ENCODE data around the gene TRNT1.

TRNT1 gene

GRCh38 chr3:3113042-3113709 lies 13.6 kb upstream of the TRNT1 start:
- DNase-seq, result no peak

- DNase-seq, result no peak
Observed at GRCh38 chr3:3117651-3118050, 9.1 kb upstream of the TRNT1 start.

GRCh38 chr3:3119393-3119851 lies 7.3 kb upstream of the TRNT1 start:
- DNase-seq, result no peak

GRCh38 chr3:3125977-3126376 lies 763 bp upstream of the TRNT1 start:
- DNase-seq, result no peak

- DNase-seq, result no peak
Observed at GRCh38 chr3:3127432-3128010, 781 bp downstream of the TRNT1 start.

- no peak for DNase-seq
Observed at GRCh38 chr3:3129579-3129978, 2.8 kb downstream of the TRNT1 start.

GRCh38 chr3:3133500-3133899 lies 6.8 kb downstream of the TRNT1 start:
- no peak for DNase-seq

- DNase-seq, result no peak
Observed at GRCh38 chr3:3134750-3135448, 8.2 kb downstream of the TRNT1 start.

GRCh38 chr3:3137526-3137925 lies 10.8 kb downstream of the TRNT1 start:
- no peak for DNase-seq

- DNase-seq, result no peak
Observed at GRCh38 chr3:3141939-3142338, 15.2 kb downstream of the TRNT1 start.

GRCh38 chr3:3145831-3146230 lies 19.1 kb downstream of the TRNT1 start:
- DNase-seq, result no peak

GRCh38 chr3:3149560-3149959 lies 22.8 kb downstream of the TRNT1 start:
- no peak for DNase-seq

GRCh38 chr3:3151513-3151912 lies 24.8 kb downstream of the TRNT1 start:
- DNase-seq, result no peak

GRCh38 chr3:3154879-3155610 lies 28.3 kb downstream of the TRNT1 start:
- no peak for DNase-seq

GRCh38 chr3:3157484-3157883 lies 30.7 kb downstream of the TRNT1 start:
- DNase-seq, result no peak

GRCh38 chr3:3160826-3161225 lies 34.1 kb downstream of the TRNT1 start:
- DNase-seq, result no peak

GRCh38 chr3:3165241-3165640 lies 38.5 kb downstream of the TRNT1 start:
- no peak for DNase-seq

- no peak for DNase-seq
Observed at GRCh38 chr3:3165650-3166049, 38.9 kb downstream of the TRNT1 start.

GRCh38 chr3:3170998-3171397 lies 44.3 kb downstream of the TRNT1 start:
- peak in 1 of 2 experiments; percentile 9 for DNase-seq

- DNase-seq, result no peak
Observed at GRCh38 chr3:3172627-3173026, 45.9 kb downstream of the TRNT1 start.

- no peak for DNase-seq
Observed at GRCh38 chr3:3177861-3178497, 51.2 kb downstream of the TRNT1 start.

GRCh38 chr3:3178498-3179328 lies 52.0 kb downstream of the TRNT1 start:
- DNase-seq, result no peak

All from NCI-H446 (cell line).